Muscle of leg (tissue), 16 donors: ENCODE measurements around the gene CPXM1. TPM values are rescaled to one million over a fixed set of nuclear protein-coding genes. Genes with fewer than 3 reads are reported as not detected.

Experiments
- DNase-seq: peaks from one replicate; pipeline ENCODE4 v3.0.0; 2013
- H3K27ac ChIP-seq: one replicate; pipeline ENCODE4 v1.5.1; 2013; ENCODE audit warnings: mild to moderate bottlenecking, low read length, control low read depth
- H3K27me3 ChIP-seq: one replicate; pipeline ENCODE4 v1.6.1; 2013; ENCODE audit warnings: low read length; ENCODE audit not compliant: control insufficient read depth, insufficient read depth
- H3K36me3 ChIP-seq: one replicate; pipeline ENCODE4 v1.6.1; 2013; ENCODE audit warnings: low read length; ENCODE audit not compliant: control insufficient read depth, insufficient read depth
- H3K4me1 ChIP-seq: one replicate; pipeline ENCODE4 v1.6.1; 2013; ENCODE audit warnings: low read length; ENCODE audit not compliant: control insufficient read depth, insufficient read depth
- H3K4me3 ChIP-seq: one replicate; pipeline ENCODE4 v1.5.1; 2013; ENCODE audit warnings: low read length, control low read depth
- H3K9me3 ChIP-seq: replicated peaks from 2 replicates; pipeline ENCODE4 v1.6.1; 2013; ENCODE audit warnings: low read depth, low read length; ENCODE audit not compliant: control insufficient read depth
- WGBS: methylation state at CpG from one replicate; pipeline ENCODE4 v1.1.5; 2013; ENCODE audit warnings: missing lambda C conversion rate; ENCODE audit not compliant: insufficient coverage; 5-methylcytosine and 5-hydroxymethylcytosine counted together
- long read RNA-seq, 11 donors: transcript quantifications; one replicate each; lab custom pipeline, GENCODE V29; 2026
- polyA plus RNA-seq, 8 donors: library from polyadenylated mRNA; unstranded; fragments of 120-200 nt; gene quantifications; one replicate each; pipeline versions ENCODE4 v1.2.1 to v1.2.3, GENCODE V29; 2013; ENCODE audit warnings: inconsistent platforms in 1 of 8, low replicate concordance in 1 of 8; ENCODE audit not compliant: insufficient read length in 8 of 8, insufficient read depth in 1 of 8
- total RNA-seq: library from RNA; stranded (reverse); fragments of 120-200 nt; gene quantifications from one replicate; pipeline ENCODE4 v1.2.4, GENCODE V29; 2013

Gene CPXM1
- 41.5 TPM for total RNA-seq
- polyA plus RNA-seq = 10 to 100 TPM; 42.2 to 83.9 (median 62.0) TPM
- long read RNA-seq, donor 1, partial matches to known transcripts = 6 of 8 reads
- long read RNA-seq, donor 1, other reads (novel, unspliced or antisense) = 0 of 8 reads
- long read RNA-seq, donor 2, partial matches to known transcripts = 0 of 1 reads
- long read RNA-seq, donor 2, other reads (novel, unspliced or antisense) = 0 of 1 reads
- long read RNA-seq, donor 3, transcript CPXM1-201 (14 exons, 2,391 nt) = major isoform, 12 of 17 reads
- long read RNA-seq, donor 3, partial matches to known transcripts = 5 of 17 reads
- long read RNA-seq, donor 3, other reads (novel, unspliced or antisense) = 0 of 17 reads
- long read RNA-seq, donor 4, transcript CPXM1-201 (14 exons, 2,391 nt) = major isoform, 8 of 8 reads
- long read RNA-seq, donor 4, partial matches to known transcripts = 0 of 8 reads
- long read RNA-seq, donor 4, other reads (novel, unspliced or antisense) = 0 of 8 reads
- long read RNA-seq, donor 5, transcript CPXM1-201 (14 exons, 2,391 nt) = major isoform, 40 of 77 reads
- long read RNA-seq, donor 5, partial matches to known transcripts = 37 of 77 reads
- long read RNA-seq, donor 5, other reads (novel, unspliced or antisense) = 0 of 77 reads
- long read RNA-seq, donor 6, transcript CPXM1-201 (14 exons, 2,391 nt) = major isoform, 6 of 11 reads
- long read RNA-seq, donor 6, partial matches to known transcripts = 5 of 11 reads
- long read RNA-seq, donor 6, other reads (novel, unspliced or antisense) = 0 of 11 reads
- long read RNA-seq, donor 7, transcript CPXM1-201 (14 exons, 2,391 nt) = major isoform, 15 of 34 reads
- long read RNA-seq, donor 7, partial matches to known transcripts = 19 of 34 reads
- long read RNA-seq, donor 7, other reads (novel, unspliced or antisense) = 0 of 34 reads
- long read RNA-seq, donor 8, transcript CPXM1-201 (14 exons, 2,391 nt) = major isoform, 7 of 14 reads
- long read RNA-seq, donor 8, partial matches to known transcripts = 7 of 14 reads
- long read RNA-seq, donor 8, other reads (novel, unspliced or antisense) = 0 of 14 reads
- long read RNA-seq, donor 9, transcript CPXM1-201 (14 exons, 2,391 nt) = major isoform, 7 of 19 reads
- long read RNA-seq, donor 9, partial matches to known transcripts = 12 of 19 reads
- long read RNA-seq, donor 9, other reads (novel, unspliced or antisense) = 0 of 19 reads
- long read RNA-seq, donor 10, transcript CPXM1-201 (14 exons, 2,391 nt) = major isoform, 17 of 17 reads
- long read RNA-seq, donor 10, partial matches to known transcripts = 0 of 17 reads
- long read RNA-seq, donor 10, other reads (novel, unspliced or antisense) = 0 of 17 reads
- long read RNA-seq, donor 11, transcript CPXM1-201 (14 exons, 2,391 nt) = major isoform, 7 of 7 reads
- long read RNA-seq, donor 11, partial matches to known transcripts = 0 of 7 reads
- long read RNA-seq, donor 11, other reads (novel, unspliced or antisense) = 0 of 7 reads

DNA sequence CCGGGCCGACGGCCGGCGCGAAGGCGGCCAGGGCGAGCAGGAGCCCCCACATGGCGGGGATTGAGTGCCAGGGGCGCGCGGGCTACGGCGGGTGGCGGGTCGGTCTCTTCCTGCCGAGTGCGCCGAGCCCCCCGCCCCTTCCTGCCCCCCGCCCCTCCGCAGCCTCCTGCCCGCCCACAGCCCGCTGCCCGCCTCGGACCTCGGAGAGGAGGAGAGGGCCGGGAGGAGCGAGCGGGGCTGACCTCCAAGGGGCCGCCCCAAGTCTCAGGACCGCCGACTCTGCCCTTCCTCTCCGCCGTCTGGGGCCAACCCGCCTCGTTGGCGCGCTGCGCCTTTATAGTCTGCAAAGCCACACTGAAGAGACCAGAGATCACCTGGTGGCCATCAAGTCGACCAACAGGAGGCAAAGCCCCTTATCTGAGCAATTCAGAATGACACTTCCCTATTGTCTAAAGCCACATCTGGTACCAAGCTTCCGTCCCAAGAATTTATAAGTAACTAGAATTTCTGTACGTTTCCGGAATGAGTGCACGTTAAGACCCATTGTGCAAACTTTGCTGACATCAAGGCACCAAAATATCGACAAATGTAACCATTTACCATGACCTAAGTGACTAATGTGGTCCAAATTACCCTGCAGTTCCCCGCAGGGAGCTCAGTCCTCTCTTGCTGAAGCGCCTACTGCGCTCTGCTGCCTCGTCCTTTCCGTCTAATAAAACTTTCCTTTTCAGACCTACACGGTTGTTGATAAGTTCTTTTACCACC is at the start of gene CPXM1:
Gene CPXM1, minus strand, starts transcription at position 107 of the 765 bp plus-strand sequence. Its CDS starts 55 bp downstream, at position 52.
- peak within 1 kb of the TSS; percentile 65 for H3K27ac ChIP-seq
- peaks cover 29% of the 10 kb centered on the region for H3K4me1 ChIP-seq
- DNase-seq = peak; percentile 75
- H3K9me3 ChIP-seq = no peaks in the 10 kb centered on the region
- H3K27me3 ChIP-seq = peaks cover 53% of the 10 kb centered on the region
- WGBS = 0% methylated on average over 40 of the region's 52 CpGs
- peak within 1 kb of the TSS; percentile 74 for H3K4me3 ChIP-seq
- peaks cover 21% of the 10 kb centered on the region for H3K36me3 ChIP-seq

DNA sequence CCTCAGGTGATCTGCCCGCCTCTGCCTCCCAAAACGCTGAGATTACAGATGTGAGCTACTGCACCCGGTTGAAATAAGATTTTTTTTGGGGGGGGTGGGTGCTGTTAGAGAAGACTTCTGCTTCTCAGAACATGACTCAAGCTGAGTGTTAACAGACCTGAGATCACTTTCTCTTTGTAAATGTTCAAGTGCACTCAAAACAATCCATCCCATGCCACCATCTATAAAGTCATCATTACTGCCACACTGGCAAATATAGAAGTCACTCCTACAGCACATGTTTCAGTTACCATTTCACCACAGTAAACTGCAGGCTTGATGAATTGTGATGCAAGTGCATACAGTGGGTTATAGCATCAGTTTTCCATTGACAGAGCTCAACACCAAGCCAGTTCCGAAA is 49.1 kb upstream of the CPXM1 start:
- H3K4me3 ChIP-seq = no peak overlapping the region
- no peak overlapping the region for H3K27ac ChIP-seq
- H3K4me1 ChIP-seq = no peaks in the 10 kb centered on the region
- DNase-seq = no peak
- H3K36me3 ChIP-seq = peaks cover 5% of the 10 kb centered on the region
- H3K27me3 ChIP-seq = no peaks in the 10 kb centered on the region
- WGBS = 80% methylated on average over 1 of the region's 4 CpGs
- no peaks in the 10 kb centered on the region for H3K9me3 ChIP-seq

DNA sequence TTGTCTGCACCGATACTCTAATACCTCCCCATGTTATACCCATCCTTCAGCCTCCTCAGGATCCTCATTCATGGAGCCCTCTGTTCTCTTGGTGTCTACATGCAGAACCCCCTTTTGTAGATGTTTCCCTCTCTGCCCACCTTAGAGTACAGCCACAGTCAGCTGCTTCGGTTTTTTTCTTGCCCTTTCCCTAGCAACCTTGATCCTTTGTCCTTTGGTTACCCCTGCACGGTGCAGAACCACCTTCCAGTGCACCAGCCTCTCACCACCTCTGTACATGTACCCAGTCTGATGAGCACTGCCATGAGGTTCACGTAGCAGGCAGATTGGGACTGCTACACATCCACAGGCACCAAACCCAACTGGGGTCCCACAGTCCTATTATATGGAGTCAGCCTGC is 47.4 kb upstream of the CPXM1 start:
- Histone ChIP-seq H3K9me3 (no peaks in the 10 kb centered on the region), H3K4me3 (no peak overlapping the region), H3K36me3 (peaks cover 5% of the 10 kb centered on the region), H3K4me1 (no peaks in the 10 kb centered on the region), H3K27me3 (no peaks in the 10 kb centered on the region), H3K27ac (no peak overlapping the region)
- WGBS = 88% methylated on average over 4 of the region's 4 CpGs
- DNase-seq = no peak

DNA sequence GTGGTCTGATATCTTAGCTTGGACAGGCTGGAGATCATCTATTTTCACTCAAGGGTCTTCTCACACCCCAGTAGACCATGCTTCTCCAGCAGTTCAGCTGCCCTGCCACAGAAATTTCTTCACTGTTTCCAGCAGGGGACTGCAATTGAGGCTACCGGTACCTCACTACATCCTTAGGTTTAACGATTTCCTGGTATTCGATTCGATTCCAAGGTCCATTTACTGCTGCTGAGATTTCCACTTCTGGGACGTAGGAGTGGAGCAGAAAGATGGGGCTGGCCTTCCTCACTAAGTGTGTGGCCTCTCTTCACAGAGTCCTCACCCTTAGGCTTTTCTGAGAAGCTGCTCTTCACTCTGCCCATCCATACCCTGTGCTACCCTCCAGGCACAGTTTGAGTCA is 46.3 kb upstream of the CPXM1 start:
- Histone ChIP-seq H3K9me3 (no peaks in the 10 kb centered on the region), H3K4me1 (peaks cover 2% of the 10 kb centered on the region), H3K27ac (no peak overlapping the region), H3K4me3 (no peak overlapping the region), H3K27me3 (no peaks in the 10 kb centered on the region), H3K36me3 (peaks cover 5% of the 10 kb centered on the region)
- 82% methylated on average over 4 of the region's 5 CpGs for WGBS
- DNase-seq = no peak

DNA sequence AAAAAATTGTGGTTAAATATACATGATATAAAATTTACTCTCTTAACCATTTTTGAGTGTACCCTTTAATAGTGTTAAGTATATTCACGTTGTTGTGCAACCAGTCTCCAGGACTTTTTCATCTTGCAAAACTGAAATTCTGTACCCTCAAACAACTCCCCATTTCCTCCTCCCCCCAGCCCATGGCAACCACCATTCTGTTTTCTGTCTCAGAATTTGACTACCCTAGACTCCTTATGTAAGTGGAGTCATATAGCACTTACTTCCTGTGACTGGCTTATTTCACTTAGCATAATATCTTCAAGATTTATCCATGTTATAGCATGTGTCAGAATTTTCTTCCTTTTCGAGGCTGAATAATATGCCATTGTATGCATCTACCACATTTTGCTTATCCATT is 45.2 kb upstream of the CPXM1 start:
- Histone ChIP-seq H3K4me1 (peaks cover 7% of the 10 kb centered on the region), H3K36me3 (peaks cover 5% of the 10 kb centered on the region), H3K4me3 (no peak overlapping the region), H3K27me3 (no peaks in the 10 kb centered on the region), H3K27ac (no peak overlapping the region), H3K9me3 (no peaks in the 10 kb centered on the region)
- DNase-seq = no peak
- WGBS = no CpG with 5 or more reads among the region's 2 CpGs

DNA sequence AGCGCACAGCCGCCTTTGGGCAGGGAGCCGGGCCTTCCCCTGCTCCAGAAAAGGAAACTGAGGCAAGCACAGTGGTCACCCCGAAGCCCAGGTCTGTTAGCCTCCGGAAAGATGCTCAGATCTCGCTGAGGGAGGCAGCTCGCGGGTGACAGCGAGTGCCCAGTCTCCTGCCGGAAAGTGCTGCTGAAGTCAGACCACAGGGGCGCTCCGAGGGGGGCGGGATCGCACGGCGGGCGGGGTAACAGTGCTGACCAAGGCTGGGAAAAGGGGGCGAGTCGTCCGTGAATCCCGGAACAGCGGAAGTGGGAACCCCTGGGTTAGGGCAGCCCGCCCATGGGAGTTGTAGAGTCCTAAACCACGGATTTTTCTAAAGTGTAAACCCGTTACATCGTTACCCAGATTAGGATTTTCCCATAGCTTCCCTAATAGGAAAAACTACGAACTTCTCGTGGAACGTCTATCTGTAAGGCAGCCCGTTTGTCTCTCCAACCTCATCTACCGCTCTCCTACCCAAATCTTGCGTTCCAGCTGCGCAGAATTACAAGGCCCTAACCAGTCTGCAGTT is 40.6 kb upstream of the CPXM1 start:
- Histone ChIP-seq H3K4me1 (peaks cover 15% of the 10 kb centered on the region), H3K4me3 (peak overlapping the region; percentile 75), H3K27me3 (no peaks in the 10 kb centered on the region), H3K36me3 (peaks cover 23% of the 10 kb centered on the region), H3K9me3 (no peaks in the 10 kb centered on the region), H3K27ac (peak overlapping the region; percentile 76)
- 5% methylated on average over 32 of the region's 33 CpGs for WGBS
- DNase-seq = peak; percentile 85

DNA sequence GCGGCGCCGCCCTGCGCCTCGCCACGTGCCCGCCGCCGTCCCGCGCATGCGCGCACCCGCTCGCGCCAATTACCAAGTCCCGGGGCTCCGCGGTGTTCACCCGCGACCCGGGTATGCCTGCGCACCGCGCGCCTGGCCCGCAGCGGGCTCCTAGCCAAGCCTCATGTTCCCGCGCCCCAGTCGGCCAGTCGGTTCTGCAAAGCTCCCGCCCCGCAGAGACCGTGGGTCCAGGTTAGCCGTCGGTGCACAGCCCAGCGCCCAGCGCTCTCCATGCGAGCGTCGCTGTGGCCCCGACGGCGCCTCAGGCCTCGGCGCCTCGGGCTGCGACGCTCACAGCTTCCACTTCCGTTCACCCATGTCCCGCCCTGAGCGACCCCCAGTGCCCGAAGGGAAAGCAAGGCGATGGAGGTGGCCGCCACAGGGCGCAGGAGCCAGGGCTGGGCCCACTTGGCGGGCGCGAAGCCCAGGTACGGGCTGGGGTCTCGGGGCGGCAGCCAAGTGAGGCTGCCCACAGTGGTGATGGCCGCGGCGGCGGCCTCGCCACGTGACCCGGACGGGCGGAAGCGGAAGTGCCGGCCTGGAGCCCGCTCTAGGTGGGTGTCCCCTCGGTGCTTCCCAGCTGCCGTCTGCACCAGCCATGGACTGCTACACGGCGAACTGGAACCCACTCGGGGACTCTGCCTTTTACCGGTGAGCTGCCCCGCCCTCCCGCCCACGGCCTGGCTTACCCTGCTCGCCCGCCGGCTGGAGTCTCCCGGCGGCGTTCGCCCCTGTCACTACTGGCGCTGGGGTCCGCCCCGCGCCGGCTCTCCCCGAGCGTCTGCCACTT is 39.9 kb upstream of the CPXM1 start, which contains the start of the genes PCED1A and VPS16:
Gene PCED1A, minus strand, starts transcription at position 518 of the 829 bp plus-strand sequence. CDS start 743 bp downstream, outside the sequence.
Gene VPS16, plus strand, starts transcription at position 608 of the 829 bp plus-strand sequence. Its CDS starts 30 bp downstream, at position 638.
- H3K27me3 ChIP-seq = no peaks in the 10 kb centered on the region
- H3K9me3 ChIP-seq = no peaks in the 10 kb centered on the region
- H3K4me3 ChIP-seq = peak within 1 kb of the TSS; percentile 75
- H3K36me3 ChIP-seq = peaks cover 29% of the 10 kb centered on the region
- H3K4me1 ChIP-seq = peaks cover 15% of the 10 kb centered on the region
- WGBS = 2% methylated on average over 88 of the region's 98 CpGs
- H3K27ac ChIP-seq = peak within 1 kb of the TSS; percentile 85
- DNase-seq = peak; percentile 95

DNA sequence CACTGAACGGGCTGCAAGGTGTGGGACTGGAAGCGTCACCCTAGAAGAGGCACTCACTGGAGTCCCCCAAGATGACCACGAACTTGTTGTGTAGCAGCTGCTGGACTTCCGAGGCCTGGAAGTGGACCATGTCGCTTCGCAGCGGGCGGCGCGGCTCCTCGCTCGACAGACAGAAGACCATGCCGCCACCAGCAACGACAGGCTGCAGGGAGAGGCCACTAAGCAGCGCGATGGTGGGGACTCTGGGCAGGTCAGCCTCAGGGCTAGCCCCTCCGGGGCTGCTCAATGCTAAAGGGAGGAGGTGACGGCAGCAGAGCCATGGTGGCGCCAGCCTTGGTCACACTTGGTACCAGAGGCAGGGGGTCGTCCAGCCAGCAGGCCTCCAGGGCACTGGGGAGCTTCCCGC is 39.3 kb upstream of the CPXM1 start:
- Histone ChIP-seq H3K36me3 (peaks cover 29% of the 10 kb centered on the region), H3K4me1 (peaks cover 15% of the 10 kb centered on the region), H3K27ac (no peak overlapping the region), H3K4me3 (peak overlapping the region; percentile 75), H3K9me3 (no peaks in the 10 kb centered on the region), H3K27me3 (no peaks in the 10 kb centered on the region)
- WGBS = 76% methylated on average over 21 of the region's 21 CpGs
- DNase-seq = no peak
